GM12801 (cell line): Measurements from ENCODE around the gene PAK6.

Experiments
- CTCF ChIP-seq: IDR thresholded peaks from one replicate; pipeline ENCODE4 v1.5.1; 2011; ENCODE audit warnings: control low read depth; ENCODE audit not compliant: insufficient read length; ENCODE audit errors: extremely low read depth

The PAK6 gene

DNA sequence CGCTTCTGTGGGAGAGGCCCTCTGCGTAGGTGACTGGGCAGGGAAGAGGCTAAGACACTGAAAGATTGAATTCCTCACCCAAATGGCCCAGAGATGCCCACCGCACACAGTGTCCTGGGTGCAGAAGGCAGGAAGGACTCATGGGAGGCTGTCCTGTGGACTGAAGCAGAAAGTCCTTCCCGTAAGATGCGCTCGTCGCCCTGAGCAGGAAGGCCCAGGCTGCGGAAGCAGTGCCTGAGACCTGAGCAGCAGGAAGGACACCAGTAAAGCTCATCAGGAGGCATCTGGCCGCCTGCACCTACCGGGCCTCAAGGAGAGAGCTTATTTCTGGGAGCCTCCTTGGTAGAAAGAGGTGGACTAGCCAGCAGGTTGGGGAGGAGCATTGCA lies 3.3 kb downstream of the PAK6 start:
- no peak for TF ChIP-seq CTCF

DNA sequence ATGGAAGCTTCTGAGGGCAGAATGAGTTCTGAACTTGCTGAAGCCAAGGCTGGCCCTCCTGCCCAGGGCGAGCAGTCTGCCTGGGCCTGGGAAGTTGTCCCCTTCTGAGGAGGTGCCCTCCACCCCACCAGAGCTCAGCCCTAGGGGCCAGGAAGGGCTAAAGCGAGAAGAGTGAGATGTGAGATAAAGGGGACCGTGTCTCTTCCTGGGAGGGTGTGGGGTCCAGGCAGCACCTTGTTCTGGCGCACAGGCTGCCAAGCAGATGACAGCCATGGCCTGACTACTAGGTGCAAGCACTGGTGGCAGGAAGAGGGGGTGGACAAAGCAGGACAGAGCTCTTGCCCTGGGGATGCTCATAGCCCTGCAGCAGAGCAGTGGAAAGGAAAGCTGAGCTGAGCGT lies 3.7 kb downstream of the PAK6 start:
- TF ChIP-seq CTCF, result no peak

GRCh38 chr15:40243126-40243810 lies 4.4 kb downstream of the PAK6 start:
- no peak for TF ChIP-seq CTCF

- TF ChIP-seq CTCF, result no peak
Measured at GRCh38 chr15:40244961-40245523, 6.2 kb downstream of the PAK6 start.

DNA sequence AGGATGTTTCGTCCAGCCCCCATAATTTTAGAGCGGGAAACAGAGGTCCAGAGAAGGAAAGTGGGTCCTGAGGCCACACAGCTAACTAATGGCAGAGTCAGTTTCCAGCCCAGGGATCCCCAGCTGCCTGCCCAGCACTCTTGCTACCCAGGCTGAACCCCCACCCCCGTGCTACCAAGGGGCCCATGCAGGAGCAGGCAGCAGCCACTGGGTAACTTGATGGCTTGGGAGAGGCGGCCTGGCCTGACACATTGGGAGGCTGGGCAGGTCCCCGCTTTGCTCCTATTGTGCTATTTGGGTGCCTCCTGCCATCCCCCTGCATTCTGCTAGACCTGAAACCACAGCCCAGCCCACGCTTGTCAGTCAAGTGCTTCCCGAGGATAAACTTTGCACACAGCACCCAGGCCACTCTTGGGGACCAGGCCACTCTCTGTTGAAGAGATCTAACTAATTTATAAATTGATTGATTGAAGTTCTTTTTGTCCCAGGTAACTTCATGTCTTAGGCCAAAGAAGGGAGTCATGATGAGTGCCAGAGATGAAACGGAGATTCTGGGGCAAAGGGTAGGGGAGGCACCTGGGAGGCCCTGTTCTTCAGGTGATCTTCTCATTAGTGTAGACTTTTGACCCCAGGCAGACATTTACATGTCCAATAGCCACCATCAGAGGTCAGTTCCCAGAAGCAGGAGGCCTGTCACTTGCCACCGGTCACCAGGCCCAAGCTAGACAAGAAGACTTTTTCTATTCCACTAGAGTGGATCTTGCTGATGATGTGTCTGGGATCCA lies 7.0 kb downstream of the PAK6 start:
- TF ChIP-seq CTCF, result no peak

DNA sequence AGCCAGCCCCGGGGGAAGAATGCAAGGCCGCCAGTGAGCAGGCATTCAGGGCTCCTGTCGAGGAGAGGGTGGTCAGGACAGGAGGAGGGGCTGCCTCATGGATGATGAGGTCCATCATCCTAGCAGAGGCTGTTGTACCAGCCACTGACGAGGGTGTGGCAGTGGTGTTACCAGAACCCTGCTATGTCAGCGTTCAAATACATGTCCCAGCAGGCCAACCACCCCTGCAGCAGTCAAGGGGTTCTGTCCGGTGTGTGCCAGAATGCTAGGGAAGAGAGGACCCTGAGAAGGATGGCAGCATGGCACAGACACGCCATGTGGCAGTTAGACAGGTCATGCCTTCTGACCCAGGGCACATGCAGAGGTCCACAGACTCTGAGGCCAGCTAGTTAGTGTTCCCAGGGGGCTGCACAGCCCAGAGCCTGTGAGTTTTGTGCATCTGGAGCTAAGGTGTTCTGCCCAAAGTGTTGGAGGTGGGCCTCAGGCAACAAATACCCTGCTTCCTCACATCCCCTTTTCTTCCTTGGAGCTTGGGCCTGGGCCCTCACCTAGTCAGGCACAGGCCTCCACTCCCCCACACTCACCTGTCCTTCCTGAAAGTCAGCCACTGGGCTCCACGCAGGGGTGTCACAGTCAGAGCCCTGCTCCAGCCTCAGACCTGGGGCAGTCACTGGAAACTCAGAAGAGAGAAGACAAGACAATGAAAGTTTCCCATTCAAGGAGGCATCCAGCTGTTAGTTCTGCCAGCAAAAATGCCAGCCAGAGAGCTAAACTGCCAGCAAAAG lies 7.8 kb downstream of the PAK6 start:
- no peak for TF ChIP-seq CTCF

GRCh38 chr15:40247406-40247971 lies 8.6 kb downstream of the PAK6 start:
- TF ChIP-seq CTCF, result no peak
